HepG2 (cell line): ENCODE data around the gene SRC. TPM values are rescaled to one million over a fixed set of nuclear protein-coding genes. Genes with fewer than 3 reads are reported as not detected.
A peak's percentile ranks its signal among the peaks of the same experiment; 100 is the strongest.

ENCODE experiments used
- CCAR2 ChIP-seq: fragments of 200-400 bp; formaldehyde crosslinking; optimal IDR thresholded peaks from 2 replicates; pipeline ENCODE3; 2018; ENCODE audit warnings: low read depth, mild to moderate bottlenecking, low read length, moderate library complexity
- HIVEP1 ChIP-seq: sonication (generic); formaldehyde crosslinking; IDR thresholded peaks from 2 replicates; pipeline ENCODE4 v1.4.0; 2020; ENCODE audit warnings: mild to moderate bottlenecking, missing genetic modification reagents
- HOXA5 ChIP-seq: sonication (generic); formaldehyde crosslinking; IDR thresholded peaks from 2 replicates; pipeline ENCODE4 v1.4.0; 2020; ENCODE audit warnings: missing genetic modification reagents
- KDM3A ChIP-seq: IDR thresholded peaks from 2 replicates; pipeline ENCODE4 v1.6.1; 2018; ENCODE audit warnings: low read depth, missing compliant biosample characterization
- KDM4B ChIP-seq: sonication (generic); formaldehyde crosslinking; IDR thresholded peaks from 2 replicates; pipeline ENCODE4 v1.4.0; 2020; ENCODE audit warnings: missing genetic modification reagents
- KLF11 ChIP-seq: IDR thresholded peaks from 2 replicates; pipeline ENCODE4 v1.6.1; 2016; ENCODE audit warnings: missing compliant biosample characterization
- MED8 ChIP-seq: sonication (generic); formaldehyde crosslinking; IDR thresholded peaks from 2 replicates; pipeline ENCODE4 v1.8.1; 2023; ENCODE audit warnings: mild to moderate bottlenecking, missing genetic modification reagents; ENCODE audit not compliant: insufficient replicate concordance
- NFYC ChIP-seq: IDR thresholded peaks from 2 replicates; pipeline ENCODE4 v1.6.1; 2016; ENCODE audit warnings: missing genetic modification reagents, missing compliant biosample characterization
- SRSF1 ChIP-seq: fragments of 200-400 bp; formaldehyde crosslinking; optimal IDR thresholded peaks from 2 replicates; pipeline ENCODE3; 2017; ENCODE audit warnings: mild to moderate bottlenecking, low read depth, low read length, moderate library complexity
- STAT5B ChIP-seq: sonication (generic); formaldehyde crosslinking; IDR thresholded peaks from 2 replicates; pipeline ENCODE4 v1.4.0; 2020; ENCODE audit warnings: missing genetic modification reagents
- TBL1XR1 ChIP-seq: fragments of 150-350 bp; IDR thresholded peaks from 2 replicates; pipeline ENCODE4 v1.6.1; 2014; ENCODE audit warnings: borderline replicate concordance, low read length; ENCODE audit not compliant: partially characterized antibody
- ZKSCAN5 ChIP-seq: sonication (generic); formaldehyde crosslinking; IDR thresholded peaks from 2 replicates; pipeline ENCODE4 v1.5.1; 2020; ENCODE audit warnings: mild to moderate bottlenecking, missing genetic modification reagents
- ZNF138 ChIP-seq: sonication (generic); formaldehyde crosslinking; IDR thresholded peaks from 2 replicates; pipeline ENCODE4 v1.5.0; 2020; ENCODE audit warnings: mild to moderate bottlenecking, low read depth, missing genetic modification reagents
- ZNF205 ChIP-seq: IDR thresholded peaks from 2 replicates; pipeline ENCODE4 v1.6.1; 2018; ENCODE audit warnings: missing biosample characterization, missing genetic modification reagents
- ZNF264 ChIP-seq: sonication (generic); formaldehyde crosslinking; IDR thresholded peaks from 2 replicates; pipeline ENCODE4 v1.4.0; 2020; ENCODE audit warnings: missing genetic modification reagents
- ZNF44 ChIP-seq: sonication (generic); formaldehyde crosslinking; IDR thresholded peaks from 2 replicates; pipeline ENCODE4 v1.5.1; 2020; ENCODE audit warnings: mild to moderate bottlenecking, missing genetic modification reagents
- polyA plus RNA-seq, 8 experiments: library from polyadenylated mRNA; depleted of rRNA in 3 of 8; stranded (reverse) in 7 of 8; unstranded in 1 of 8; fragments of >200 nt; fragmentation: Illumina TruSeq in 4 of 8; extraction: Trizol in 4 of 8; gene quantifications; 2 replicates each; pipeline versions ENCODE4 v1.2.1 to v1.2.3, GENCODE V29; 2011 to 2016; ENCODE audit warnings: low read depth in 4 of 8, missing spikeins in 1 of 8, mixed read lengths in 1 of 8; ENCODE audit not compliant: insufficient read depth in 1 of 8
- total RNA-seq, 5 experiments: library from RNA; depleted of rRNA; stranded (reverse); fragments of >200 nt; fragmentation: Illumina TruSeq; extraction: Trizol; gene quantifications; 2 replicates each; pipeline ENCODE4 v1.2.3, GENCODE V29; 2016; ENCODE audit warnings: low read depth in 1 of 5
- TF ChIP-seq, protein P1 (sequence below): sonication (generic); formaldehyde crosslinking; conservative IDR thresholded peaks from 2 replicates; pipeline ENCODE4 v1.4.0; 2020; ENCODE audit warnings: mild to moderate bottlenecking, missing genetic modification reagents, moderate library complexity
- TF ChIP-seq, protein P2 (sequence below): sonication (generic); formaldehyde crosslinking; IDR thresholded peaks from 2 replicates; pipeline ENCODE4 v1.9.0; 2022; ENCODE audit warnings: missing genetic modification reagents, mild to moderate bottlenecking, borderline replicate concordance
- TF ChIP-seq, protein P3 (sequence below): IDR thresholded peaks from 2 replicates; pipeline ENCODE4 v1.4.0; 2020; ENCODE audit warnings: mild to moderate bottlenecking, missing genetic modification reagents
- TF ChIP-seq, protein P4 (sequence below): sonication (generic); formaldehyde crosslinking; IDR thresholded peaks from 2 replicates; pipeline ENCODE4 v1.5.0; 2020; ENCODE audit warnings: missing genetic modification reagents

Gene SRC
- total and polyA plus RNA-seq, 2 of the 13 experiments (the other 11 are each of a cell fraction or from before 2014, with no cell fraction given), result 54.7 to 192 TPM

DNA sequence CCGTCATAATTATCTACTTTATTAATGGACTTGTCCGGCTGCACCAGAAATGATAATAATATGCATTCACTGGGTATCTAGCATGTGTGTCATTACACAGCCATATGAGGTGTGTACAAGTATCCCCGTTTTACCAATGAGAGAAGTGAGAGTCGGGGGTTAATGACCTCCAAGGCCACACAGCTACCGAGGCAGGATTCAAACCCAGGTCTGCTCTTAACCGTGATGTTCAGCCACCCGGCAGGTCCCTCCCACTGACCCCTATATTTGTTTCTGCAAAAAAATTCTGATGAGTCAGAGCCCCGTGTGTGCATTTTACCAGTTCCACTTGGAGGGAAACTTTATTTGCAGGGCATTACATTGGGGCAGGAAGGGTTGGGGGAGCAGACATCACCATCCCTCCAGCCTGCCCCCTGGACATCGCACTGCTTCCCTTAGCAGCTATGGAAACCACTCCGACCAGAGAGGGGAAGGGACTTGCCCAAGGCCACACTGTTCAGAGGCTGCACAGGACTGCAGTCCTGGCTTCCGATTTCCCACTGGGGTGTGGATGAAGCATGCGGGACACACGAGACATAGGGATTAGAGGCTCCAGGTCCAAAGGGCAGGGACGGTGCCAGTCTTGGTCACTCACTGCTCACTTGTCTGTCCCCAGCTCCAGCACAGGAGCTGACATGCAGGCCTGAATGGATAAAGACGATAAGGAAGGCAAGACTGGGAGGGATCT is 10.1 kb upstream of the SRC start (continued):
- TF ChIP-seq, protein P1, sequence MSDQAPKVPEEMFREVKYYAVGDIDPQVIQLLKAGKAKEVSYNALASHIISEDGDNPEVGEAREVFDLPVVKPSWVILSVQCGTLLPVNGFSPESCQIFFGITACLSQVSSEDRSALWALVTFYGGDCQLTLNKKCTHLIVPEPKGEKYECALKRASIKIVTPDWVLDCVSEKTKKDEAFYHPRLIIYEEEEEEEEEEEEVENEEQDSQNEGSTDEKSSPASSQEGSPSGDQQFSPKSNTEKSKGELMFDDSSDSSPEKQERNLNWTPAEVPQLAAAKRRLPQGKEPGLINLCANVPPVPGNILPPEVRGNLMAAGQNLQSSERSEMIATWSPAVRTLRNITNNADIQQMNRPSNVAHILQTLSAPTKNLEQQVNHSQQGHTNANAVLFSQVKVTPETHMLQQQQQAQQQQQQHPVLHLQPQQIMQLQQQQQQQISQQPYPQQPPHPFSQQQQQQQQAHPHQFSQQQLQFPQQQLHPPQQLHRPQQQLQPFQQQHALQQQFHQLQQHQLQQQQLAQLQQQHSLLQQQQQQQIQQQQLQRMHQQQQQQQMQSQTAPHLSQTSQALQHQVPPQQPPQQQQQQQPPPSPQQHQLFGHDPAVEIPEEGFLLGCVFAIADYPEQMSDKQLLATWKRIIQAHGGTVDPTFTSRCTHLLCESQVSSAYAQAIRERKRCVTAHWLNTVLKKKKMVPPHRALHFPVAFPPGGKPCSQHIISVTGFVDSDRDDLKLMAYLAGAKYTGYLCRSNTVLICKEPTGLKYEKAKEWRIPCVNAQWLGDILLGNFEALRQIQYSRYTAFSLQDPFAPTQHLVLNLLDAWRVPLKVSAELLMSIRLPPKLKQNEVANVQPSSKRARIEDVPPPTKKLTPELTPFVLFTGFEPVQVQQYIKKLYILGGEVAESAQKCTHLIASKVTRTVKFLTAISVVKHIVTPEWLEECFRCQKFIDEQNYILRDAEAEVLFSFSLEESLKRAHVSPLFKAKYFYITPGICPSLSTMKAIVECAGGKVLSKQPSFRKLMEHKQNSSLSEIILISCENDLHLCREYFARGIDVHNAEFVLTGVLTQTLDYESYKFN (CRISPR knock-in tag), result peak; percentile 55
- TF ChIP-seq KLF11 (no peak), HIVEP1 (CRISPR knock-in tag) (peak; percentile 76; the same call in 1 of the 2 replicates), ZKSCAN5 (CRISPR knock-in tag) (no peak), ZNF44 (CRISPR knock-in tag) (no peak), NFYC (no peak), KDM4B (CRISPR knock-in tag) (no peak), KDM3A (CRISPR knock-in tag) (peak; percentile 69), TBL1XR1 (no peak), HOXA5 (CRISPR knock-in tag) (no peak), ZNF205 (CRISPR knock-in tag) (peak; percentile 27; the same call in 1 of the 2 replicates), SRSF1 (peak; percentile 24), CCAR2 (no peak), MED8 (CRISPR knock-in tag) (no peak), ZNF138 (no peak), ZNF264 (no peak), STAT5B (CRISPR knock-in tag) (0 out of 2 replicates have a peak, but pooled peaks have one; percentile 17)
- TF ChIP-seq, protein P2, sequence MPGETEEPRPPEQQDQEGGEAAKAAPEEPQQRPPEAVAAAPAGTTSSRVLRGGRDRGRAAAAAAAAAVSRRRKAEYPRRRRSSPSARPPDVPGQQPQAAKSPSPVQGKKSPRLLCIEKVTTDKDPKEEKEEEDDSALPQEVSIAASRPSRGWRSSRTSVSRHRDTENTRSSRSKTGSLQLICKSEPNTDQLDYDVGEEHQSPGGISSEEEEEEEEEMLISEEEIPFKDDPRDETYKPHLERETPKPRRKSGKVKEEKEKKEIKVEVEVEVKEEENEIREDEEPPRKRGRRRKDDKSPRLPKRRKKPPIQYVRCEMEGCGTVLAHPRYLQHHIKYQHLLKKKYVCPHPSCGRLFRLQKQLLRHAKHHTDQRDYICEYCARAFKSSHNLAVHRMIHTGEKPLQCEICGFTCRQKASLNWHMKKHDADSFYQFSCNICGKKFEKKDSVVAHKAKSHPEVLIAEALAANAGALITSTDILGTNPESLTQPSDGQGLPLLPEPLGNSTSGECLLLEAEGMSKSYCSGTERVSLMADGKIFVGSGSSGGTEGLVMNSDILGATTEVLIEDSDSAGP (CRISPR knock-in tag), result peak; percentile 57
- TF ChIP-seq, protein P3, sequence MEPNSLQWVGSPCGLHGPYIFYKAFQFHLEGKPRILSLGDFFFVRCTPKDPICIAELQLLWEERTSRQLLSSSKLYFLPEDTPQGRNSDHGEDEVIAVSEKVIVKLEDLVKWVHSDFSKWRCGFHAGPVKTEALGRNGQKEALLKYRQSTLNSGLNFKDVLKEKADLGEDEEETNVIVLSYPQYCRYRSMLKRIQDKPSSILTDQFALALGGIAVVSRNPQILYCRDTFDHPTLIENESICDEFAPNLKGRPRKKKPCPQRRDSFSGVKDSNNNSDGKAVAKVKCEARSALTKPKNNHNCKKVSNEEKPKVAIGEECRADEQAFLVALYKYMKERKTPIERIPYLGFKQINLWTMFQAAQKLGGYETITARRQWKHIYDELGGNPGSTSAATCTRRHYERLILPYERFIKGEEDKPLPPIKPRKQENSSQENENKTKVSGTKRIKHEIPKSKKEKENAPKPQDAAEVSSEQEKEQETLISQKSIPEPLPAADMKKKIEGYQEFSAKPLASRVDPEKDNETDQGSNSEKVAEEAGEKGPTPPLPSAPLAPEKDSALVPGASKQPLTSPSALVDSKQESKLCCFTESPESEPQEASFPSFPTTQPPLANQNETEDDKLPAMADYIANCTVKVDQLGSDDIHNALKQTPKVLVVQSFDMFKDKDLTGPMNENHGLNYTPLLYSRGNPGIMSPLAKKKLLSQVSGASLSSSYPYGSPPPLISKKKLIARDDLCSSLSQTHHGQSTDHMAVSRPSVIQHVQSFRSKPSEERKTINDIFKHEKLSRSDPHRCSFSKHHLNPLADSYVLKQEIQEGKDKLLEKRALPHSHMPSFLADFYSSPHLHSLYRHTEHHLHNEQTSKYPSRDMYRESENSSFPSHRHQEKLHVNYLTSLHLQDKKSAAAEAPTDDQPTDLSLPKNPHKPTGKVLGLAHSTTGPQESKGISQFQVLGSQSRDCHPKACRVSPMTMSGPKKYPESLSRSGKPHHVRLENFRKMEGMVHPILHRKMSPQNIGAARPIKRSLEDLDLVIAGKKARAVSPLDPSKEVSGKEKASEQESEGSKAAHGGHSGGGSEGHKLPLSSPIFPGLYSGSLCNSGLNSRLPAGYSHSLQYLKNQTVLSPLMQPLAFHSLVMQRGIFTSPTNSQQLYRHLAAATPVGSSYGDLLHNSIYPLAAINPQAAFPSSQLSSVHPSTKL (CRISPR knock-in tag), result peak; percentile 60; the same call in 1 of the 2 replicates
- TF ChIP-seq, protein P4, sequence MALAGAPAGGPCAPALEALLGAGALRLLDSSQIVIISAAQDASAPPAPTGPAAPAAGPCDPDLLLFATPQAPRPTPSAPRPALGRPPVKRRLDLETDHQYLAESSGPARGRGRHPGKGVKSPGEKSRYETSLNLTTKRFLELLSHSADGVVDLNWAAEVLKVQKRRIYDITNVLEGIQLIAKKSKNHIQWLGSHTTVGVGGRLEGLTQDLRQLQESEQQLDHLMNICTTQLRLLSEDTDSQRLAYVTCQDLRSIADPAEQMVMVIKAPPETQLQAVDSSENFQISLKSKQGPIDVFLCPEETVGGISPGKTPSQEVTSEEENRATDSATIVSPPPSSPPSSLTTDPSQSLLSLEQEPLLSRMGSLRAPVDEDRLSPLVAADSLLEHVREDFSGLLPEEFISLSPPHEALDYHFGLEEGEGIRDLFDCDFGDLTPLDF, result no peak
